SKM-1 (cell line): ENCODE results near the gene C3orf52.

Source experiments
- DNase-seq: peaks from one replicate; lab custom pipeline; 2025; ENCODE audit not compliant: unreplicated experiment; lab: John Stamatoyannopoulos, UW

Gene C3orf52

DNA sequence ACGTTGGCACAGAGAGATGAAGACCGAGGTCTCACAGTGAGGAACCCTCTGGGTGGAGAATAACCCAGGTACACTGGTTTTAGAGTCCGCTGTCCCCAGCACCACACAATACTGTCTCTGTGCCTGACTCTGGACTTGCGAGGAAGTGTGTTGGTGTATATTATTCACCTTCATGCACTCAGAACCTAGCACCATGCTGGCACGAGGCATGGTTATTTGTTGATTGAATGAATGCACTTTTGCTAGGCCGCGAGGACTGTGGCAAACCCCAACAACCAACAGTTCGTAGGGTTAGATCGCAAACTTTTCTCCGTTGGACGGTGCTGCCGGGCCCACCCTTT, 484 bp upstream of the C3orf52 start:
- no peak for DNase-seq

- DNase-seq: no peak
Measured at GRCh38 chr3:112086875-112087524, 811 bp downstream of the C3orf52 start.

GRCh38 chr3:112087746-112088145, 1.6 kb downstream of the C3orf52 start:
- no peak for DNase-seq

DNA sequence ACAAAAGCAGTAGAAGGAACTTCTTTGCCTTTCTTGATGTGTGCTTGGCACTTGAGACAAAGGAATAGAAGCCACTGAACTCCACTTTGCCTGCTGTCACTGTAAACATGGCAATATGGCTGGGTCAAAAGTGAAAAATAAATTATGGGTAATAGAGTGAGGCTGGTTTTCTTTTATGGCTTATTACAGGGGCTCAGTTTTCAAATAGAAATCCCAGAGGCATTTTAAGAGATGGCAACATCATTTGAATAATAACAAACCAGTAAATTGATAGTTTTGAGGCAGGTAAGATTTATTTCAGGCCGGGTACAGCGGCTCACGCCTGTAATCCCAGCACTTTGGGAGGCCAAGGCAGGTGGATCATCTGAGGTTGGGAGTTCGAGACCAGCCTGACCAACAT, 2.8 kb downstream of the C3orf52 start:
- no peak for DNase-seq

DNA sequence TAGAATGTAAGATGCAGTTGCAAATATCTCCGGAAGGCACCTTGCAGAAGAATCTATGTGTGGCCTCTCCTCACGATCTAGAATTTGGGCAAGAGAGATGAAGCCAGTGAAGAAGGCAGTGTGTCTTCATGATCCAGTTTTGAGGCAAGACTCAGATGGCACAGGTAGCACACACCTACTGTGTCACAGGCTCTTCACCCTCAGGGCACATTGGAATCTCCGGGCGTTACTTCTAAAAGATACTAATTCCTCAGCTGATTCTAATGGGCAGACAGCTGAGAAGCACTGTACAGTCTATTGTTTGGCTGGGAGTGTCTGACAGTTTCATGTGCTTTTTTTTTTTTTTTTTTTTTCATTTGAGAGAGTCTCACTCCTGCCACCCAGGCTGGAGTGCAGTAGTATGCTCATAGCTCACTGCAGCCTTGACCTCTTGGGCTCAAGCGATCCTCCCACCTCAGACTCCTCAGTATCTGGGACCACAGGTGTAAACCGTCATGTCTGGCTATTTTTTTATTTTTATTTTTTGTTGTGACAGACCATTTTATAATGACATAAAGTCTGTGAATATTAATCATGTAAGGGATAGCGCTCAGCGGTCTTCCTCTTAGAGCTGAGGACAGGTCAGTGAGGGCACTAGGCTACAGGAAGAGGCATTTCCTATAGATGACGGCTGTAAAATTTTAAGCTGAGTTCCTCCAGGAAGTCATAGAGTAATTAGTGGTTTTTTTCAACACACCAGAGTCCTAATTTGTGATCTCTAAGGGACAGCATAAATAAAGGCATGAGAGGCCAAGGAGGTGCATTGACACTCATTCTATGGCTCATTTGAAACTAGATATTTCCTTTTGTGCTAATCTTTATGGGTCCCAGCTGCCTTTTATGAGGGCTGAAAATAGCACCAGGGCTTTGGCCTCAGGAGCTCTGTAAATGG, 4.0 kb downstream of the C3orf52 start:
- no peak for DNase-seq

GRCh38 chr3:112090887-112091586, 4.8 kb downstream of the C3orf52 start:
- no peak for DNase-seq

DNA sequence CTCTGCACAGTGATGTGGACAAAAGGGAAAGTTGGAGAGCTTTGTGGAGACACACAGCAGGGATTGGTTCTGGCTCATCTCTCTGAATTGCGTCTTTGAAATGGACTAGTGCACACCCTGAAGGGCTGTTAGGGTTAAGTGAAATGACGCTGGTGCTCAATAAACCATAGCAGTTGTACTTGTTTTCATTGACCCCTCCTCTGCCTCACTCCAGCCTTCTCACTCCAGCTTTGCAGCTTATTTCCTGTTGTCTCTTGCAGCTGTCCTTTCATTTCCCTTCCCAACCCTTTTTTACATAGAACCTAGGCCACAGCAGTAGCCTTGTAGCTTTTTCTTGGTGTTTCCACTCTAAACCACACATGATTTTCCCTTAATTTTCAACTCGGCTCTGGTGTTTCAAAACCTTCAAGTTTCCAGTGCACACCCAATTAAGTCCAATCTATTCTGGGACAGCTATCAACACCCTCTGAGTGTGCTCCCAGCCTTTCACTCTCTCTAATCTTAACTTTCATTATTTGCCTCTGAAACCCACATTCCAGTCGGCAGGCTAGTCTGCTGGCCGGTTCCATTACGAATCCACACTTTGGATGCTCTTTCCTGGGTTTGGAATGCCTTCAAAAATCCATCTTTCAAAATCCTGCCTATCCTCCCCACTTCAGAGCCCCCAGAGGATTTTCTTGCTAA, 6.4 kb downstream of the C3orf52 start:
- no peak for DNase-seq

- DNase-seq: no peak
Measured at GRCh38 chr3:112093180-112093522, 7.0 kb downstream of the C3orf52 start.

DNA sequence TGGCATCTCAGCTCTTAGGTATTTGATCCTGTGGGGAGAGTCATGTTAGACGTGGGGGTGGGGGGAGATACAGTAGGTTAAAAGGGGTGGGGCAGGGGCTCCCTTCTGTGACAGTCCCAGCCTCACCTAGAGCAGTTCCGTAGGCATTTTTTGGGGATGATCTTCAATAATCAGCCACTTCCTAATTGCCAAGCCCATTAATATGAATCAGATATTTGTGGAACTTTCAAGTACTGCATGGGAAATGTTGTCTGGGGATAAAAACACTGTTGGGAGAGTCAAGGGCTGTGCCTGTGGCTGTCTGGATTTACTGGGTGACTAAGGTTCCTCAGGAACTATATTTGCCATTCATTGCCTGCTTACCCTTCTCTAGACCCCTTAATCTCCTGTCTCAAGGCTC, 9.5 kb downstream of the C3orf52 start:
- DNase-seq: no peak

- no peak for DNase-seq
Measured at GRCh38 chr3:112096176-112096575, 10.0 kb downstream of the C3orf52 start.

GRCh38 chr3:112097378-112097777, 11.2 kb downstream of the C3orf52 start:
- DNase-seq: no peak

GRCh38 chr3:112101916-112102315, 15.7 kb downstream of the C3orf52 start:
- DNase-seq: no peak

- no peak for DNase-seq
Measured at GRCh38 chr3:112104774-112105173, 18.6 kb downstream of the C3orf52 start.

- DNase-seq: no peak
Measured at GRCh38 chr3:112109322-112109721, 23.1 kb downstream of the C3orf52 start.

- peak; percentile 58 for DNase-seq
Measured at GRCh38 chr3:112111785-112112402, 25.7 kb downstream of the C3orf52 start.

GRCh38 chr3:112114576-112115160, 28.5 kb downstream of the C3orf52 start:
- DNase-seq: no peak

DNA sequence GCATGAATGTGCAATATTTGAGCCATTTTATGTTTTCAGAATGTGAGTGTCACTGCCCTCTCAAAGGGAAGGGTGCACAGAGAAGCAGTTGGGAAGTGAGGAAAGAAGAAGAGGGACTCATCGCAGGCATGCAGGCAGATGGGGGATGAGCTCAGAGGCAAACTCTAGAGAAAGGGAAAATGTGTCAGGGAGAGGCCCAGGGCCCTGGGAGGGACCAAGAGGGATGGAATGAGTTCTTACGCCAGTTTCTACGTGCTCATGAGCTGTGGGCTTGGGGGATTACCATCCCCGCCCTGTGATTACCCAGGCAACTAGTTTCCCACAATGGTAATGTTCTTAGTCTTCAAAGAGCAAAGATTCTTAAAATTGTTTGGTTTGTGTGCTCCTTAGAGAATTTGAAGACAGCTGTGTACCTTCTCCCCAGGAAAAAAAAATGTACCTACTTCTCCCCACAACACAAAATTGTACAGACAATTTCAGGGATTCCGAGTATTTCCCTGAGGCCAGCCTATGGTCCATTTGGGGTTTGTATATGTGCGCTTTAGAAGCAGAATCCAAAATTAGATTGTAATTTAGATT, 29.1 kb downstream of the C3orf52 start:
- DNase-seq: no peak

DNA sequence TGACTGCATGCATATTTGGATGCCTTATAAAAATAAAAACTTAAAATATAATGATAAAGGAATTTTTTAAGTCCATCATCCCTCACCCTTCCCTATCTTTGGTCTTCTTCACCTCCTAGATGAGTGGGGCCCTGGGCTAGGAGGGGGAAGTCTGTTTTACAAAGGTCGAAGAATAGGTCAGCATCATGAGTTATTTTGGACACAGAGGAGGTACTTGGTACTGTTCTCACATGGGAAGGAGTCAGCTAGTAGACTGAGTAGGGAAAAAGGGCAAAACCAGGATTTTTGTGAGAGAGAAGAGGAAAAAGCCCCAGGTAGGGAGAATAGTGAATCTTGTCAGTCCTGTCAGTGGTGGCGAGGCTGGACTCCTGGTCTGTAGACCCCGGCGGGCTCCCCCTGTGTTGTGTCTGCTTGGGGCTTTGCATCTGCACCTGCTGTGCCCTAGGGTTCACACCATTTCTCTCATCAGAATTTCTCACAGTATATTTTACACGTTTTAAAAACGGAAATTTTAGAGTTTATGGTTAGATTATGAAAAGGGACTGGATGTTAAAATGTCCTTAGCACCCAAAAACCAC, 29.7 kb downstream of the C3orf52 start:
- DNase-seq: no peak

GRCh38 chr3:112116748-112117186, 30.6 kb downstream of the C3orf52 start:
- DNase-seq: no peak

DNA sequence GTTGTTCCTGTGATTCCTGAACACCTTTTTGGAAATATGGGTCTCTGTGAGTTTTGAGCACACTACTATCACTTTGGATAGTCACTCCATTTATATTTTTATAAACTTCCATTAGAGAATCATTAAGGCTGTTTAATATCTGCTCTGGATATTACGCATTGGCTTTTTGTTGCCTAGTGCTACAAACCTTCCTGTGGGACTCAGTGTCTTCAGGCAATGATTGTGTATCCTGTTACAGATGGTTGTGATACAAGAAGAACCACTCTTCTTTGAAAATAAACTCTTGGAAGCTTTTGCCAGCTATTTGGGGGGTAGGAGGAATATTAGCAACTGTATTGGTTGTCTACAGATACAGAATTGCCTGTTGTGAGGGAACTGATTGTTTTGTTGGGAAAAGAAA, 31.2 kb downstream of the C3orf52 start:
- no peak for DNase-seq
